ENCODE measurements around the gene NCMAP.

NCMAP gene

GRCh38 chr1:24643363-24644099 lies 87.6 kb downstream of the NCMAP start:
- Histone ChIP-seq H3K4me3 (ENCODE audit: low read depth, low read length) (peak overlapping the region; percentile 89), H2AFZ (ENCODE audit: low read length, unreplicated experiment) (no peak overlapping the region), H3K36me3 (ENCODE audit: insufficient read depth, low read length) (peaks cover 34% of the 10 kb centered on the region), H3K27me3 (ENCODE audit: insufficient read depth, low read length) (no peaks in the 10 kb centered on the region), H3K27ac (ENCODE audit: low read depth, low read length) (peak overlapping the region; percentile 68), H3K79me2 (ENCODE audit: control insufficient read depth, insufficient read depth, low read length, unreplicated experiment) (peaks cover 62% of the 10 kb centered on the region), H3K4me1 (ENCODE audit: control insufficient read depth, insufficient read depth, low read length, unreplicated experiment) (peaks cover 23% of the 10 kb centered on the region)

GRCh38 chr1:24644100-24644384 lies 88.2 kb downstream of the NCMAP start:
- peaks cover 23% of the 10 kb centered on the region for H3K4me1 ChIP-seq (ENCODE audit: control insufficient read depth, insufficient read depth, low read length, unreplicated experiment)
- no peaks in the 10 kb centered on the region for H3K27me3 ChIP-seq (ENCODE audit: insufficient read depth, low read length)
- H3K36me3 ChIP-seq (ENCODE audit: insufficient read depth, low read length) = peaks cover 39% of the 10 kb centered on the region
- H3K4me3 ChIP-seq (ENCODE audit: low read depth, low read length) = peak overlapping the region; percentile 89
- H3K27ac ChIP-seq (ENCODE audit: low read depth, low read length) = peak overlapping the region; percentile 68; the same call in 1 of the 2 replicates
- H2AFZ ChIP-seq (ENCODE audit: low read length, unreplicated experiment) = no peak overlapping the region
- H3K79me2 ChIP-seq (ENCODE audit: control insufficient read depth, insufficient read depth, low read length, unreplicated experiment) = peaks cover 66% of the 10 kb centered on the region

GRCh38 chr1:24648919-24649318 lies 93.0 kb downstream of the NCMAP start:
- no peak overlapping the region for H2AFZ ChIP-seq (ENCODE audit: low read length, unreplicated experiment)
- peaks cover 84% of the 10 kb centered on the region for H3K79me2 ChIP-seq (ENCODE audit: control insufficient read depth, insufficient read depth, low read length, unreplicated experiment)

GRCh38 chr1:24652382-24652781 lies 96.5 kb downstream of the NCMAP start:
- Histone ChIP-seq H3K36me3 (ENCODE audit: insufficient read depth, low read length) (peaks cover 92% of the 10 kb centered on the region), H3K4me3 (ENCODE audit: low read depth, low read length) (no peak overlapping the region), H3K4me1 (ENCODE audit: control insufficient read depth, insufficient read depth, low read length, unreplicated experiment) (peaks cover 5% of the 10 kb centered on the region), H2AFZ (ENCODE audit: low read length, unreplicated experiment) (no peak overlapping the region), H3K79me2 (ENCODE audit: control insufficient read depth, insufficient read depth, low read length, unreplicated experiment) (peaks cover 82% of the 10 kb centered on the region), H3K27ac (ENCODE audit: low read depth, low read length) (no peak overlapping the region), H3K27me3 (ENCODE audit: insufficient read depth, low read length) (no peaks in the 10 kb centered on the region)

More at GRCh38 chr1:24648919-24649318, 93.0 kb downstream of the NCMAP start:
- Histone ChIP-seq H3K36me3 (ENCODE audit: insufficient read depth, low read length) (peaks cover 80% of the 10 kb centered on the region), H3K4me3 (ENCODE audit: low read depth, low read length) (no peak overlapping the region), H3K4me1 (ENCODE audit: control insufficient read depth, insufficient read depth, low read length, unreplicated experiment) (peaks cover 17% of the 10 kb centered on the region), H3K27me3 (ENCODE audit: insufficient read depth, low read length) (no peaks in the 10 kb centered on the region), H3K27ac (ENCODE audit: low read depth, low read length) (no peak overlapping the region)

GRCh38 chr1:24654010-24654409 lies 98.1 kb downstream of the NCMAP start:
- no peak overlapping the region for H3K27ac ChIP-seq (ENCODE audit: low read depth, low read length)

GRCh38 chr1:24656046-24656445 lies 100.2 kb downstream of the NCMAP start:
- peaks cover 5% of the 10 kb centered on the region for H3K4me1 ChIP-seq (ENCODE audit: control insufficient read depth, insufficient read depth, low read length, unreplicated experiment)
- H3K27me3 ChIP-seq (ENCODE audit: insufficient read depth, low read length) = no peaks in the 10 kb centered on the region
- H3K36me3 ChIP-seq (ENCODE audit: insufficient read depth, low read length) = peaks cover 71% of the 10 kb centered on the region
- H3K79me2 ChIP-seq (ENCODE audit: control insufficient read depth, insufficient read depth, low read length, unreplicated experiment) = peaks cover 68% of the 10 kb centered on the region
- H3K27ac ChIP-seq (ENCODE audit: low read depth, low read length) = no peak overlapping the region
- no peak overlapping the region for H3K4me3 ChIP-seq (ENCODE audit: low read depth, low read length)
- H2AFZ ChIP-seq (ENCODE audit: low read length, unreplicated experiment) = no peak overlapping the region

More at GRCh38 chr1:24654010-24654409, 98.1 kb downstream of the NCMAP start:
- H3K27me3 ChIP-seq (ENCODE audit: insufficient read depth, low read length) = no peaks in the 10 kb centered on the region
- peaks cover 5% of the 10 kb centered on the region for H3K4me1 ChIP-seq (ENCODE audit: control insufficient read depth, insufficient read depth, low read length, unreplicated experiment)
- H3K79me2 ChIP-seq (ENCODE audit: control insufficient read depth, insufficient read depth, low read length, unreplicated experiment) = peaks cover 79% of the 10 kb centered on the region
- H3K36me3 ChIP-seq (ENCODE audit: insufficient read depth, low read length) = peaks cover 85% of the 10 kb centered on the region
- no peak overlapping the region for H2AFZ ChIP-seq (ENCODE audit: low read length, unreplicated experiment)
- no peak overlapping the region for H3K4me3 ChIP-seq (ENCODE audit: low read depth, low read length)

- H2AFZ ChIP-seq (ENCODE audit: low read length, unreplicated experiment) = no peak overlapping the region
- H3K79me2 ChIP-seq (ENCODE audit: control insufficient read depth, insufficient read depth, low read length, unreplicated experiment) = peaks cover 71% of the 10 kb centered on the region
- H3K4me3 ChIP-seq (ENCODE audit: low read depth, low read length) = no peak overlapping the region
- H3K36me3 ChIP-seq (ENCODE audit: insufficient read depth, low read length) = peaks cover 76% of the 10 kb centered on the region
- H3K27me3 ChIP-seq (ENCODE audit: insufficient read depth, low read length) = no peaks in the 10 kb centered on the region
- H3K4me1 ChIP-seq (ENCODE audit: control insufficient read depth, insufficient read depth, low read length, unreplicated experiment) = peaks cover 5% of the 10 kb centered on the region
- no peak overlapping the region for H3K27ac ChIP-seq (ENCODE audit: low read depth, low read length)
Measured at GRCh38 chr1:24657781-24658180, 101.9 kb downstream of the NCMAP start.
